ENCODE data around the gene MAMDC2.

MAMDC2 gene

GRCh38 chr9:70053864-70054263 lies 10.2 kb downstream of the MAMDC2 start:
- DNase-seq (ENCODE audit: extremely low read depth, low read depth), result no peak
- H3K4me3 ChIP-seq (replicated peaks; ENCODE audit: low read depth, low read length), result no peak overlapping the region
- TF ChIP-seq CTCF (IDR thresholded peaks at IDR 0.05; ENCODE audit: low read depth, low read length, missing control alignments), result no peak

GRCh38 chr9:70054521-70054920 lies 10.9 kb downstream of the MAMDC2 start:
- no peak for DNase-seq (ENCODE audit: extremely low read depth, low read depth)
- H3K4me3 ChIP-seq (replicated peaks; ENCODE audit: low read depth, low read length), result no peak overlapping the region
- TF ChIP-seq CTCF (IDR thresholded peaks at IDR 0.05; ENCODE audit: low read depth, low read length, missing control alignments), result no peak

GRCh38 chr9:70055406-70056210 lies 12.0 kb downstream of the MAMDC2 start:
- H3K4me3 ChIP-seq (replicated peaks; ENCODE audit: low read depth, low read length), result no peak overlapping the region
- no peak for TF ChIP-seq CTCF (IDR thresholded peaks at IDR 0.05; ENCODE audit: low read depth, low read length, missing control alignments)
- DNase-seq (ENCODE audit: extremely low read depth, low read depth), result no peak

GRCh38 chr9:70056211-70056944 lies 12.7 kb downstream of the MAMDC2 start:
- DNase-seq (ENCODE audit: extremely low read depth, low read depth), result no peak
- no peak for TF ChIP-seq CTCF (IDR thresholded peaks at IDR 0.05; ENCODE audit: low read depth, low read length, missing control alignments)
- no peak overlapping the region for H3K4me3 ChIP-seq (replicated peaks; ENCODE audit: low read depth, low read length)

- no peak for TF ChIP-seq CTCF (IDR thresholded peaks at IDR 0.05; ENCODE audit: low read depth, low read length, missing control alignments)
- DNase-seq (ENCODE audit: extremely low read depth, low read depth), result no peak
- no peak overlapping the region for H3K4me3 ChIP-seq (replicated peaks; ENCODE audit: low read depth, low read length)
These were observed 15.0 kb downstream of the MAMDC2 start for GRCh38 chr9:70058569-70059116.

- DNase-seq (ENCODE audit: extremely low read depth, low read depth), result no peak
- no peak overlapping the region for H3K4me3 ChIP-seq (replicated peaks; ENCODE audit: low read depth, low read length)
- TF ChIP-seq CTCF (IDR thresholded peaks at IDR 0.05; ENCODE audit: low read depth, low read length, missing control alignments), result no peak
These were observed 16.7 kb downstream of the MAMDC2 start for GRCh38 chr9:70060148-70060882.

All from HFF-Myc (cell line).